ENCODE data around the gene MYO5A.
A peak's percentile ranks its signal among the peaks of the same experiment; 100 is the strongest.
"Not testable (repeated sequence)": the region's sequence is repeated elsewhere in the genome, so short reads cannot be mapped to it uniquely, and the experiment has no call there.

MYO5A gene

DNA sequence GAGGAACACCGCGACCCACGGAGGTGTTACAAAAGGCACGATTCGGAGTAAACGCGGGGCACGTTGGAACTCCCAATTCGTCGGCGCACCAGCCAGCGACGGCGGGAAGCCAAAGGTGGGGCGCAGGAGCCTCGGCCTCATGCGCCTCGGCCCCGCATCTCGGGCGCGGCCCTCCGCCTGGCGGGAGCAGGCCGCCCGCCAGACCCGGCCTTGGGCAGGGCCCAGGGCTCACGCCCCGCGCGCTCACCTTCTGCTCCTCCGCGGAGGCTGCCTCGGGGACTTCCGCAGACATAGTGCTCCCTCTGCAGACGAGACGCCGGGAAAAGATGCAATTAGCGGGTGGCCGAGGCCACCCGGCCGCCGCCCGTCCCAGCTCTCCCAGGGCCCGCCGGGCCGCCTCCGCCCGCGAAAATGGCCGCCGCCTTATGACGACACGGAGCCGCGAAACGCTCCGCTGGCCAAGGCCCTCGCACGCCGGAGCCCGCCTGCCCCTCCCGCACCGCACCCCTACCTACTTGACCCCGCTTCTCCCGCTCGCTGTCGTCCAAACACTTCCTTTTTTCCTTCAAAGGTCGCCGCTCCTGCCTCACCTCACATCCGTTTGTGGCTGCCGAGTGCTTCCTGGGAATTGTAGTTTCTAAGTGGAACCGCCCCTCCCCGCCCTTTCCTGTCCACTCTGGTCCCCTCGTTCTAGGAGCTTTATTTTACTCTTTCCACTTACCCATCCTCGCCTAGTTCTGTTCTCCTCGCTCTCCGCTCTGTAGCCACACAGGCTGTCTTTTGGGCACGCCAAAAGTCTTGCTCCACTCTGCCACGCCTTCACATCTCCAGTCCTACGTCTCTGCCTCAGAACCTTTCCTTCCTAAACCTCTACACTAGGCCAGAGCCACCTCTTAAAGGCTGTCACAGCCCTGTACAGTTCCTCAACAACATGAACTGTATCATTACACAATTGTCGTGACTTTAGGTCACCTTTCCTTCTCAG lies 40.2 kb upstream of the MYO5A start, which contains the start of gene ARPP19:
TSS of gene ARPP19 (minus strand) at position 430 of the 985 bp plus-strand sequence. CDS start at position 292, 138 bp downstream.
- Histone ChIP-seq H4K8ac (ENCODE audit: low read depth, low read length) (peak within 1 kb of the TSS; percentile 88), H3K79me2 (ENCODE audit: control insufficient read depth, insufficient read depth, low read length) (peaks cover 46% of the 10 kb centered on the region), H4K5ac (ENCODE audit: low read length) (peak within 1 kb of the TSS; percentile 71), H2BK5ac (ENCODE audit: low read length) (peak within 1 kb of the TSS; percentile 45), H3K18ac (ENCODE audit: low read length) (peak within 1 kb of the TSS; percentile 55), H2BK15ac (replicated peaks; ENCODE audit: low read depth) (no peak within 1 kb of the TSS), H3K9ac (ENCODE audit: low read length) (peak within 1 kb of the TSS; percentile 97), H3K4me1 (ENCODE audit: control insufficient read depth, low read depth, low read length) (peaks cover 3% of the 10 kb centered on the region), H2AK5ac (ENCODE audit: low read length) (peak within 1 kb of the TSS; percentile 96), H3K4me3 (ENCODE audit: low read length) (peak within 1 kb of the TSS; percentile 99), H3K27me3 (ENCODE audit: insufficient read depth, low read length, poor library complexity) (no peaks in the 10 kb centered on the region), H3K79me1 (ENCODE audit: low read length) (peaks cover 1% of the 10 kb centered on the region), H3K27ac (ENCODE audit: low read depth, low read length) (peak within 1 kb of the TSS; percentile 96), H3K36me3 (ENCODE audit: control insufficient read depth, insufficient read depth, low read length) (no peaks in the 10 kb centered on the region), H3K4ac (ENCODE audit: low read depth, low read length) (peak within 1 kb of the TSS; percentile 88), H3K4me2 (ENCODE audit: low read length) (peak within 1 kb of the TSS; percentile 77), H2BK120ac (ENCODE audit: low read depth, low read length) (no peak within 1 kb of the TSS), H3K56ac (ENCODE audit: low read length) (peak within 1 kb of the TSS; percentile 99), H3K23ac (ENCODE audit: low read length) (peak within 1 kb of the TSS; percentile 94)
- peak; percentile 98 for DNase-seq
- no CpG with 5 or more reads among the region's 82 CpGs for WGBS (ENCODE audit: extremely low coverage, insufficient coverage, low lambda C conversion rate)

DNA sequence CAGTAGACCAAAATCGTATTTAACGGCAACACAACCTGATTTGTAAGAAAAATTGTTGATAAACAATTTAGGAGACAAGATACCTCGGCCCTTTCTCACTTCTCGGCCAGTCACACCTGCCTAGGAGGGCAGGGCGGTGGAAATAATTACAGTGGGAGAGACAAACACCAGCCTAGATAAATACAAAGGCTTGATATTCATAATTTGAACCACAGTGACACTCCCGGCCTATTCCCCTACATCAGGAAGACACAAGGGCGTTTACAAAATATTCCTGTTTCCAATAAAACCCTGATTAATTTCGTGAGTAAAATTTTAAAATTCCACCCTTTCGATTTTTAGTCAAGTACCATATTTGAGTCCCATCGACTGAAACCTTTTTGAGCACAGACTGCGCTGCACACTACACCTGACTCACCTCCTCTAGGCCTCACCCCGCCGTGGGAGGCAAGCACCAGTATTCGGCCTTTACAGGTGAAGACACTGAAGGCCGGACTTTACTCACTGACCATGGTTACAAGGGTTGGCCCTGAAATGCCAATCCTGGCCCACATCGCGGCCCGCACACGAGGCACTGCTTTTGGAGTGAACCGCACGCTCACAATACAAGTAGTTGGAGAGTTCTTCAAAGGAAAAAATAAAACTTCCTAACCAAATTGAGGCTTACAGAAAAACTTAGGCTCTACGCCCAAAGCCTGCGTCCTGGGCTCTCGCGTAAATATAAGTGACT lies 39.4 kb upstream of the MYO5A start:
- Histone ChIP-seq H2AK5ac (ENCODE audit: low read length) (peak overlapping the region; percentile 96), H2BK15ac (replicated peaks; ENCODE audit: low read depth) (no peak overlapping the region), H2BK120ac (ENCODE audit: low read depth, low read length) (no peak overlapping the region), H3K9ac (ENCODE audit: low read length) (peak overlapping the region; percentile 97), H4K8ac (ENCODE audit: low read depth, low read length) (no peak overlapping the region), H4K5ac (ENCODE audit: low read length) (peak overlapping the region; percentile 71), H3K27me3 (ENCODE audit: insufficient read depth, low read length, poor library complexity) (no peaks in the 10 kb centered on the region), H3K4me3 (ENCODE audit: low read length) (peak overlapping the region; percentile 99), H3K18ac (ENCODE audit: low read length) (peak overlapping the region; percentile 55), H3K4ac (ENCODE audit: low read depth, low read length) (peak overlapping the region; percentile 88), H3K23ac (ENCODE audit: low read length) (peak overlapping the region; percentile 94), H3K36me3 (ENCODE audit: control insufficient read depth, insufficient read depth, low read length) (no peaks in the 10 kb centered on the region), H3K56ac (ENCODE audit: low read length) (peak overlapping the region; percentile 99), H3K79me2 (ENCODE audit: control insufficient read depth, insufficient read depth, low read length) (peaks cover 53% of the 10 kb centered on the region), H3K4me1 (ENCODE audit: control insufficient read depth, low read depth, low read length) (peaks cover 3% of the 10 kb centered on the region), H2BK5ac (ENCODE audit: low read length) (peak overlapping the region; percentile 45), H3K27ac (ENCODE audit: low read depth, low read length) (peak overlapping the region; percentile 96), H3K79me1 (ENCODE audit: low read length) (peaks cover 1% of the 10 kb centered on the region), H3K4me2 (ENCODE audit: low read length) (peak overlapping the region; percentile 77)
- no peak for DNase-seq
- no CpG with 5 or more reads among the region's 25 CpGs for WGBS (ENCODE audit: extremely low coverage, insufficient coverage, low lambda C conversion rate)

DNA sequence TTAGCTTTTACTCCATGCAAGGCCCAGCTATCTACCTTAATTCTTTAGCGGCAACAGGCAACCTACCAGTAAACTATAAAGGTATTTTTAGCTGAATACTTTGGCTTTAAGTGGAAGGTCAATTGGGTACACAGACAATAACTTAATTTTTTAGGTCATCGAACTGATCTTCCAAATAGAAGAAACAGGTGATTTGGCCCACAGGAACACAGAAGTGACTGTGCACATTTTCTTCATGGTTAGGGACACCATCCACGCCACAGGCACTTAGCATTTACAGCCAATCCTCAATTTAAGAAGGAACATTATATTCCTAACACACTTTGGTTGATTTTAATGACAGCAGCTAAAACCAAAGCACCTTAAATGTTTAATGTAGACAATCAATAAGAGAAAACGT lies 38.2 kb upstream of the MYO5A start:
- Histone ChIP-seq H4K8ac (ENCODE audit: low read depth, low read length) (no peak overlapping the region), H3K27me3 (ENCODE audit: insufficient read depth, low read length, poor library complexity) (no peaks in the 10 kb centered on the region), H2AK5ac (ENCODE audit: low read length) (no peak overlapping the region), H2BK15ac (replicated peaks; ENCODE audit: low read depth) (no peak overlapping the region), H3K79me2 (ENCODE audit: control insufficient read depth, insufficient read depth, low read length) (peaks cover 63% of the 10 kb centered on the region), H2BK120ac (ENCODE audit: low read depth, low read length) (no peak overlapping the region), H3K4me1 (ENCODE audit: control insufficient read depth, low read depth, low read length) (peaks cover 3% of the 10 kb centered on the region), H3K36me3 (ENCODE audit: control insufficient read depth, insufficient read depth, low read length) (no peaks in the 10 kb centered on the region), H3K4me2 (ENCODE audit: low read length) (peak overlapping the region; percentile 13), H3K56ac (ENCODE audit: low read length) (peak overlapping the region; percentile 38), H3K4me3 (ENCODE audit: low read length) (no peak overlapping the region), H3K27ac (ENCODE audit: low read depth, low read length) (no peak overlapping the region), H3K23ac (ENCODE audit: low read length) (no peak overlapping the region), H3K18ac (ENCODE audit: low read length) (no peak overlapping the region), H3K79me1 (ENCODE audit: low read length) (peaks cover 1% of the 10 kb centered on the region), H2BK5ac (ENCODE audit: low read length) (no peak overlapping the region), H3K4ac (ENCODE audit: low read depth, low read length) (no peak overlapping the region), H4K5ac (ENCODE audit: low read length) (no peak overlapping the region), H3K9ac (ENCODE audit: low read length) (peak overlapping the region; percentile 23)
- WGBS (ENCODE audit: extremely low coverage, insufficient coverage, low lambda C conversion rate): no CpG with 5 or more reads among the region's 4 CpGs
- DNase-seq: no peak

DNA sequence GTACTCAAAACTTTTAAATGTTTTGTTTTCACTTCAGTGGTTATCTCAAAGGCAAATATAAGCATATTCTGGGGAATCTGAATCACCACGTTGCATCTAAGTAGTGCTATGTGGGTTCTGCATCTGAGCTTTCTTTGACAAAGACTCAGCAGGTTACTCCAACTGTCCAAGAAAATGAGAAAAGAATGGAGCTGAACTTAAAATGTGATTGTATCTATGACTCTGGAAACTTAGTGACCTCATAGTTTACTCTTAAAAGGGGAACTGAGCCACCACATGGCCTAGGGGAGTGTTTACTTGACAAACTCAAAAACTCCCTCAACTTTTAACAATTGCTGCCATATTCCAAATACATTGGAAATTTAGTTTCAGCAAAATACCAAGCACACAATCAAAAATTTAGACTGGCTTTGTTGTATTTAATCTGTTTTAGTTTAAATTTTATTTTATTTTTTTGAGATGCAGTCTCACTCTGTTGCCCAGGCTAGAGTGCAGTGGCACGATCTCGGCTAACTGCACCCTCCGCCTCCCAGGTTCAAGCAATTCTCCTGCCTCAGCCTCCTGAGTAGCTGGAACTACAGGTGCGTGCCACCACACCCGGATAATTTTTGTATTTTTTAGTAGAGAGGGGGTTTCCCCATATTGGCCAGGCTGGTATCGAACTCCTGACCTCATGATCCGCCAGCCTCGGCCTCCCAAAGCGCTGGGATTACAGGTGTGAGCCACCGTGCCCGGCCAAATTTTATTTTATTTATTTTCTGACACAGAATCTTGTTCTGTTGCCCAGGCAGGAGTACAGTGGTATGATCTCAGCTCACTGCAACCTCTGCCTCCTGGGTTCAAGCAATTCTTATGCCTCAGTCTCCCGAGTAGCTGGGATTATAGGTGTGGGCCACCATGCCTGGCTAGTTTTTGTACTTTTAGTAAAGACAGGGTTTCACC lies 37.0 kb upstream of the MYO5A start:
- not testable (repeated sequence) for H3K56ac ChIP-seq (ENCODE audit: low read length); H3K9ac ChIP-seq (ENCODE audit: low read length); H3K4me3 ChIP-seq (ENCODE audit: low read length); H2BK120ac ChIP-seq (ENCODE audit: low read depth, low read length); H3K4me1 ChIP-seq (ENCODE audit: control insufficient read depth, low read depth, low read length); DNase-seq; H2AK5ac ChIP-seq (ENCODE audit: low read length); H3K4ac ChIP-seq (ENCODE audit: low read depth, low read length); H2BK5ac ChIP-seq (ENCODE audit: low read length); H3K4me2 ChIP-seq (ENCODE audit: low read length); H3K27me3 ChIP-seq (ENCODE audit: insufficient read depth, low read length, poor library complexity); H3K36me3 ChIP-seq (ENCODE audit: control insufficient read depth, insufficient read depth, low read length); H3K79me1 ChIP-seq (ENCODE audit: low read length); H2BK15ac ChIP-seq (replicated peaks; ENCODE audit: low read depth); H3K23ac ChIP-seq (ENCODE audit: low read length); H3K27ac ChIP-seq (ENCODE audit: low read depth, low read length); H4K8ac ChIP-seq (ENCODE audit: low read depth, low read length); H3K18ac ChIP-seq (ENCODE audit: low read length); H4K5ac ChIP-seq (ENCODE audit: low read length)
- no CpG with 5 or more reads among the region's 13 CpGs for WGBS (ENCODE audit: extremely low coverage, insufficient coverage, low lambda C conversion rate)
- peaks cover 70% of the 10 kb centered on the region for H3K79me2 ChIP-seq (ENCODE audit: control insufficient read depth, insufficient read depth, low read length)

DNA sequence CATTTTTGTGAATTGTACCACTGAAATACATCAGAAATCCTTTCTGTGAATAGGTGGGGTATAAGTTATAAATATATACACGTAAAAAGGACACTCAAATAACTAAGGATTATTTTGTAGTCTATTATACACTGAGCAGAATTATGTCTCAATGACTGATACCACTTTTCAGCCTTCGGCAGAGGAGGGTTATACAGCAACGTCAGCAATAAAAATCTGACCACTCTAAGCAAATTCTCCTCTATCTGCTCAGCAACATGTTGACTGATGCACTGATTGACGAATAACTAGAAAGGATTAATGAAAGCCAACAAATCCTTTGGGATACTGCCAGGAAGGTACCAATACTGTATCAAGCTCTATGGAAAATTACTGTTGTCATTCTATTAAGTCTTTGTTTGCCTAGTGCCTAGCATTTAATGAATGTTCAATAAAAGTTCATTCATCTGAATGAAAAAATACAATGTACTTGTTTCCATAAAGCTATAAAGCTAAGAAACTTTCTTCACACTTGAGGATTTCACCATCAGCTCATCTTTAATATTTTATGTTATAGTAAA lies 34.9 kb upstream of the MYO5A start:
- DNase-seq: no peak
- H3K36me3 ChIP-seq (ENCODE audit: control insufficient read depth, insufficient read depth, low read length): no peaks in the 10 kb centered on the region

More for the DNA sequence above, 34.9 kb upstream of the MYO5A start:
- peaks cover 3% of the 10 kb centered on the region for H3K79me1 ChIP-seq (ENCODE audit: low read length)
- H3K9ac ChIP-seq (ENCODE audit: low read length): no peak overlapping the region
- no peak overlapping the region for H3K56ac ChIP-seq (ENCODE audit: low read length)
- H2BK5ac ChIP-seq (ENCODE audit: low read length): no peak overlapping the region
- peaks cover 89% of the 10 kb centered on the region for H3K79me2 ChIP-seq (ENCODE audit: control insufficient read depth, insufficient read depth, low read length)
- H3K27me3 ChIP-seq (ENCODE audit: insufficient read depth, low read length, poor library complexity): no peaks in the 10 kb centered on the region
- H3K4me2 ChIP-seq (ENCODE audit: low read length): no peak overlapping the region
- WGBS (ENCODE audit: extremely low coverage, insufficient coverage, low lambda C conversion rate): no CpG with 5 or more reads among the region's 4 CpGs
- no peak overlapping the region for H3K27ac ChIP-seq (ENCODE audit: low read depth, low read length)
- H4K5ac ChIP-seq (ENCODE audit: low read length): no peak overlapping the region
- no peak overlapping the region for H3K4me3 ChIP-seq (ENCODE audit: low read length)
- H3K18ac ChIP-seq (ENCODE audit: low read length): no peak overlapping the region
- H2BK120ac ChIP-seq (ENCODE audit: low read depth, low read length): no peak overlapping the region
- no peak overlapping the region for H2AK5ac ChIP-seq (ENCODE audit: low read length)
- no peak overlapping the region for H2BK15ac ChIP-seq (replicated peaks; ENCODE audit: low read depth)
- no peaks in the 10 kb centered on the region for H3K4me1 ChIP-seq (ENCODE audit: control insufficient read depth, low read depth, low read length)
- no peak overlapping the region for H3K4ac ChIP-seq (ENCODE audit: low read depth, low read length)
- no peak overlapping the region for H4K8ac ChIP-seq (ENCODE audit: low read depth, low read length)
- no peak overlapping the region for H3K23ac ChIP-seq (ENCODE audit: low read length)

All from mesendoderm (in vitro differentiated cells).